Liver (tissue), 3 donors: ENCODE measurements around the gene RASA3.

Experiments used
- ATF3 ChIP-seq: IDR thresholded peaks from 2 replicates; pipeline ENCODE4 v1.6.1; 2016; ENCODE audit warnings: antibody characterized with exemption
- JUND ChIP-seq, 2 donors: IDR thresholded peaks; 2 replicates each; pipeline ENCODE4 v1.6.1; 2016; ENCODE audit warnings: antibody characterized with exemption in 2 of 2
- TAF1 ChIP-seq: conservative IDR thresholded peaks from 2 replicates; pipeline ENCODE4 v1.6.1; 2016; ENCODE audit warnings: antibody characterized with exemption, mild to moderate bottlenecking
- TF ChIP-seq, protein P1 (sequence below): fragments of 150-350 bp; IDR thresholded peaks from 2 replicates; pipeline ENCODE4 v1.5.1; 2017; ENCODE audit warnings: improper control_type of control experiment, low read depth, low read length; ENCODE audit not compliant: missing input control
- TF ChIP-seq, protein P2 (sequence below): IDR thresholded peaks from 2 replicates; pipeline ENCODE4 v1.6.1; 2016; ENCODE audit warnings: antibody characterized with exemption, mild to moderate bottlenecking
- donor health status: healthy.
- donor health status: healthy.

DNA sequence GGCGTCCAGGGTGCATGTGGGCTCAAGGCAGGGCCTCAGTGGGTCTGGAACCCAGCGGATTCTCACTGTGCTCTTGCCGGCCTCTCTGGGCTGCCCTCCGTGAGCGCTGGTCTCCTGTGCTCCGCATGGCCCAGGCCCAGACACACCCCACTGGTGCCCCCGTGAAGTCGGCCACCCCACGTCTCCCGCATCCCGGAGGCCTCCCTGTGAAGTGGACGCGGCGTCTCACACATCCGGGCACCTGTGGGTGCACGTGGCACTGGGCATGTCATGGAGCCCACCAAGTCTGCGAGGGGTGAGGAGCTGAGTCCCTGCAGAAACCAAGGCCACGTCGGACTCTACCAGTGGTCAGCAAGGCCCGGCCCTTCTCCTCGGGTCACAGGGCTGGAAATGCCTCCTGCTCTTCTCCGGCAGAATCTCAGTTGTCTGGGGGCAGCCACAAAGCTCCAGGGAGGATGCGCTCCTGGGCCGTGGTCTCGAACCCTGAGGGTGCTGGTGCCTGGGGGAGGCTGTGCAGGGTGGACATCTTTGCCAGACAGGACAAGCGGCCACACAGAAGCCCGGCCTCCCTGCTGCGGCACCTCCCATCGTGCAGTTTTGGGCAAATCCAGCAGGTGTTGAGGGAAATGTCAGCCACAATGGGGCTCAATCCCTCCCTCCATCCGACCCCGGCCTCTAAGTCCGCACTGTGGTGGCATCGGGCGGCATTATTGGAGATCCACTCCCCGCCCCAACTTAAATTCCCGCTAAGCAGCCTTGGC, 160.8 kb downstream of the RASA3 start:
- TF ChIP-seq, protein P1, sequence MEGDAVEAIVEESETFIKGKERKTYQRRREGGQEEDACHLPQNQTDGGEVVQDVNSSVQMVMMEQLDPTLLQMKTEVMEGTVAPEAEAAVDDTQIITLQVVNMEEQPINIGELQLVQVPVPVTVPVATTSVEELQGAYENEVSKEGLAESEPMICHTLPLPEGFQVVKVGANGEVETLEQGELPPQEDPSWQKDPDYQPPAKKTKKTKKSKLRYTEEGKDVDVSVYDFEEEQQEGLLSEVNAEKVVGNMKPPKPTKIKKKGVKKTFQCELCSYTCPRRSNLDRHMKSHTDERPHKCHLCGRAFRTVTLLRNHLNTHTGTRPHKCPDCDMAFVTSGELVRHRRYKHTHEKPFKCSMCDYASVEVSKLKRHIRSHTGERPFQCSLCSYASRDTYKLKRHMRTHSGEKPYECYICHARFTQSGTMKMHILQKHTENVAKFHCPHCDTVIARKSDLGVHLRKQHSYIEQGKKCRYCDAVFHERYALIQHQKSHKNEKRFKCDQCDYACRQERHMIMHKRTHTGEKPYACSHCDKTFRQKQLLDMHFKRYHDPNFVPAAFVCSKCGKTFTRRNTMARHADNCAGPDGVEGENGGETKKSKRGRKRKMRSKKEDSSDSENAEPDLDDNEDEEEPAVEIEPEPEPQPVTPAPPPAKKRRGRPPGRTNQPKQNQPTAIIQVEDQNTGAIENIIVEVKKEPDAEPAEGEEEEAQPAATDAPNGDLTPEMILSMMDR = no peak
- no peak for TF ChIP-seq JUND (IDR thresholded peaks at IDR 0.05)
- no peak for TF ChIP-seq TAF1
- TF ChIP-seq ATF3 = no peak
- TF ChIP-seq, protein P2, sequence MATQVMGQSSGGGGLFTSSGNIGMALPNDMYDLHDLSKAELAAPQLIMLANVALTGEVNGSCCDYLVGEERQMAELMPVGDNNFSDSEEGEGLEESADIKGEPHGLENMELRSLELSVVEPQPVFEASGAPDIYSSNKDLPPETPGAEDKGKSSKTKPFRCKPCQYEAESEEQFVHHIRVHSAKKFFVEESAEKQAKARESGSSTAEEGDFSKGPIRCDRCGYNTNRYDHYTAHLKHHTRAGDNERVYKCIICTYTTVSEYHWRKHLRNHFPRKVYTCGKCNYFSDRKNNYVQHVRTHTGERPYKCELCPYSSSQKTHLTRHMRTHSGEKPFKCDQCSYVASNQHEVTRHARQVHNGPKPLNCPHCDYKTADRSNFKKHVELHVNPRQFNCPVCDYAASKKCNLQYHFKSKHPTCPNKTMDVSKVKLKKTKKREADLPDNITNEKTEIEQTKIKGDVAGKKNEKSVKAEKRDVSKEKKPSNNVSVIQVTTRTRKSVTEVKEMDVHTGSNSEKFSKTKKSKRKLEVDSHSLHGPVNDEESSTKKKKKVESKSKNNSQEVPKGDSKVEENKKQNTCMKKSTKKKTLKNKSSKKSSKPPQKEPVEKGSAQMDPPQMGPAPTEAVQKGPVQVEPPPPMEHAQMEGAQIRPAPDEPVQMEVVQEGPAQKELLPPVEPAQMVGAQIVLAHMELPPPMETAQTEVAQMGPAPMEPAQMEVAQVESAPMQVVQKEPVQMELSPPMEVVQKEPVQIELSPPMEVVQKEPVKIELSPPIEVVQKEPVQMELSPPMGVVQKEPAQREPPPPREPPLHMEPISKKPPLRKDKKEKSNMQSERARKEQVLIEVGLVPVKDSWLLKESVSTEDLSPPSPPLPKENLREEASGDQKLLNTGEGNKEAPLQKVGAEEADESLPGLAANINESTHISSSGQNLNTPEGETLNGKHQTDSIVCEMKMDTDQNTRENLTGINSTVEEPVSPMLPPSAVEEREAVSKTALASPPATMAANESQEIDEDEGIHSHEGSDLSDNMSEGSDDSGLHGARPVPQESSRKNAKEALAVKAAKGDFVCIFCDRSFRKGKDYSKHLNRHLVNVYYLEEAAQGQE = no peak
